BJ (cell line): Measurements from ENCODE around the gene STYXL1. TPM values are rescaled to one million over a fixed set of nuclear protein-coding genes. Genes with fewer than 3 reads are reported as not detected.

Experiments
- CTCF ChIA-PET: fragments of 350-600 bp; formaldehyde crosslinking; extraction: SDS; loops from one replicate; lab custom pipeline; 2021; ENCODE audit warnings: antibody characterized with exemption, inconsistent platforms; lab: Yijun Ruan, JAX
- POLR2A ChIA-PET: fragments of 300-600 bp; sonication (Branson Sonifier 250); formaldehyde crosslinking; extraction: SDS; loops from one replicate; lab custom pipeline; 2021; ENCODE audit warnings: antibody characterized with exemption; lab: Charles Lee
- DNase-seq: peaks from one replicate; pipeline ENCODE4 v3.0.0-alpha.2; 2011; ENCODE audit warnings: low read depth
- H3K27me3 ChIP-seq: 2 replicates; pipeline ENCODE4 v1.6.0; 2011; ENCODE audit warnings: low read length; ENCODE audit not compliant: control insufficient read depth, insufficient read depth
- H3K36me3 ChIP-seq: 2 replicates; pipeline ENCODE4 v1.5.1; 2011; ENCODE audit warnings: low read length; ENCODE audit not compliant: control insufficient read depth, insufficient read depth
- H3K4me3 ChIP-seq: 2 replicates; pipeline ENCODE4 v1.5.1; 2011; ENCODE audit warnings: low read depth, mild to moderate bottlenecking, control low read depth, low read length
- polyA plus RNA-seq: library from polyadenylated mRNA; depleted of rRNA; stranded (reverse); fragments of >200 nt; gene quantifications from 2 replicates; pipeline ENCODE4 v1.2.3, GENCODE V29; 2011
- TF ChIP-seq, protein P1 (sequence below): IDR thresholded peaks from 2 replicates; pipeline ENCODE4 v1.5.1; 2011; ENCODE audit warnings: low read depth, mild to moderate bottlenecking, control low read depth, inconsistent platforms, low read length, moderate library complexity; ENCODE audit not compliant: insufficient read depth

The STYXL1 gene
- polyA plus RNA-seq, 1 experiment: 64.7 TPM

DNA sequence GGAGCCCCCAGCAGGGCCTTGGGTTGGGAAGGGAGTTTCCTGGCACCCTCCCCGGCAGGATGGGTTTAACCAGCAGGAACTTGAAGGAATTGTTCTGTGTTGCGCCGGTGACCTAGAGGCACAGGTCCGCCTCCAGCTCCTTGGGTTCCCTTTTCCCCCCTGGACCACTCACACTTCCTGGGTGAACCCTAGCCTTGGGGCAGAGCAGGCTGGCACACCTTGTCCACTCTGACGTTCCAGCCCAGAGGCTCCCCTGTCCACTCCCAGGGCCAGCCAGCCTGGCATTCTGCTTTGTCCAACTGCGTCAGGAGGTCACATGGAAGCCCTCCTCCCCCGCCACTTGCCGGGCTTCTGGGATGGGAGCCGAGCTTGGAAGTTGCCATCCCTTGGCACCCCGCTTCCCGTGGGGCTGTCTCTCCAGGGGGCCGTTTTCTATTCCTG is 79.2 kb downstream of the STYXL1 start:
- TF ChIP-seq, protein P1, sequence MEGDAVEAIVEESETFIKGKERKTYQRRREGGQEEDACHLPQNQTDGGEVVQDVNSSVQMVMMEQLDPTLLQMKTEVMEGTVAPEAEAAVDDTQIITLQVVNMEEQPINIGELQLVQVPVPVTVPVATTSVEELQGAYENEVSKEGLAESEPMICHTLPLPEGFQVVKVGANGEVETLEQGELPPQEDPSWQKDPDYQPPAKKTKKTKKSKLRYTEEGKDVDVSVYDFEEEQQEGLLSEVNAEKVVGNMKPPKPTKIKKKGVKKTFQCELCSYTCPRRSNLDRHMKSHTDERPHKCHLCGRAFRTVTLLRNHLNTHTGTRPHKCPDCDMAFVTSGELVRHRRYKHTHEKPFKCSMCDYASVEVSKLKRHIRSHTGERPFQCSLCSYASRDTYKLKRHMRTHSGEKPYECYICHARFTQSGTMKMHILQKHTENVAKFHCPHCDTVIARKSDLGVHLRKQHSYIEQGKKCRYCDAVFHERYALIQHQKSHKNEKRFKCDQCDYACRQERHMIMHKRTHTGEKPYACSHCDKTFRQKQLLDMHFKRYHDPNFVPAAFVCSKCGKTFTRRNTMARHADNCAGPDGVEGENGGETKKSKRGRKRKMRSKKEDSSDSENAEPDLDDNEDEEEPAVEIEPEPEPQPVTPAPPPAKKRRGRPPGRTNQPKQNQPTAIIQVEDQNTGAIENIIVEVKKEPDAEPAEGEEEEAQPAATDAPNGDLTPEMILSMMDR: no peak
- ChIA-PET CTCF (no interaction called here), POLR2A (no interaction called here)
- H3K36me3 ChIP-seq: peaks cover 5% of the 10 kb centered on the region; the same call in 1 of the 2 replicates
- no peak overlapping the region for H3K4me3 ChIP-seq
- no peak for DNase-seq
- no peaks in the 10 kb centered on the region for H3K27me3 ChIP-seq

DNA sequence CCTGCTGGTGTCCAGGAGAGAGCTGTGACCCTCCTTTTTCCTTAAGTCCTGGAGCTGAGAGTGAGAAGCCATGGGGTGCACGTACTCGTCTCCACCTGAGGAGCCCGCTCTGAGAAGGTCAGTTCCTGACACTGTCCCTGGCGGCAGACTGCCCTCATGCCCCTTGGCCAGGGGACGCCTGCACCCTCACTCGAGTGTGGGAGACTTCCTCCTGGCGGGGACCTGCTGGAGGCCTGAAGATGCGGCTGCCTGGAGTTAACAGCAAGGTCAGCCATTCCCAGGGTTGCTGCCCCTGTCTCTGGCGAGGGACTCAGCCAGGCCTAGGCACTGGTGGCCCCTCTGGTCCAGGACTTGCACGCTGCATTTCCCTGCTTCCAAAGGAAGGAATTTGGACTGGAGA is 79.8 kb downstream of the STYXL1 start:
- H3K27me3 ChIP-seq: no peaks in the 10 kb centered on the region
- ChIA-PET POLR2A (no interaction called here), CTCF (no interaction called here)
- 0 out of 2 replicates have a peak, but pooled peaks cover 5% of the 10 kb centered on the region for H3K36me3 ChIP-seq
- no peak for DNase-seq
- TF ChIP-seq, protein P1: no peak
- H3K4me3 ChIP-seq: no peak overlapping the region

DNA sequence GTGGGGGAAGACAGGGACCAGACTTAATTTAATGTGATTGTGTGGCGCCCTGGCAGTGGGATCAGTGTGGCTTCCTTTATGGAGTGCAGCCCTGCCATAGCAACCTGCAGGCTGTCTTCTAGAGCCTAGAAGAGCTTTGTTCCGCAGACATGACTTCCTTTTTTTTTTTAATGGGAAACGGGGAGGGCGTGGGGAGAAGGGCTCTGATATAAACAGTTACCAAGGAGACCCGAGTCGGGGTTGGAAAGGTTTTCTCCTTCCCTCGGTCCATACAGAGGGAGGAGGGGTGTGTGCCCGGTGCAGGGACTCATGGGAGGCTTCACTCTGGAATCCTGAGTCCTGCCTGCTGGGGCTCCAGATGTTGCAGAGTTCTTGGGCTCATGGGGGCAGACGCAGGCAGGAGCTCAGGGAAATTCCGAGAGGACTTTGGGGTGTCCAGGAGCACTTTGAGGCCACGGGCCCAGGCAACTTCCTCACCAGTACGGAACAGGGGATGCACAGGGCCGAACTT is 80.3 kb downstream of the STYXL1 start:
- CTCF ChIA-PET: interaction anchor here (0.8 kb wide), 1 partner anchor 17 kb away, joined by 3 read pairs; no protein-coding TSS in a partner anchor
- TF ChIP-seq, protein P1: no peak

DNA sequence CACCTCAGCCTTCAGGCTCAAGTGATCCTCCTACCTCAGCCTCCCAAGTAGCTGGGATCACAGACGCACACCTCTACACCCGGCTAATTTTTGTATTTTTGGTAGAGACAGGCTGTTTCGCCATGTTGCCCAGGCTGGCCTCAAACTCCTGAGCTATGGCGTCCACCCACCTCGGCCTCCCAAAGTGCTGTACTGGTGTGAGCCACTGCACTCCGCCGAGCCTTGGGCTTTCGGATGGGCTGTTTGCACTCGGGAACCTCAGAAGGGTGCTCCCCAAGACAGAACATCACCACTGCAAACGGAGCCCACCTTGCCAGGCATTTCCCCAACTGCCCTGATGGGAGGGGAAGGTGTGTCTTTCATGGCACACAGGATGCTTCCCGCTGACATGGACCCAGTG is 80.7 kb downstream of the STYXL1 start:
- Histone ChIP-seq H3K27me3 (no peaks in the 10 kb centered on the region), H3K36me3 (0 out of 2 replicates have a peak, but pooled peaks cover 2% of the 10 kb centered on the region), H3K4me3 (no peak overlapping the region)
- CTCF ChIA-PET: interaction anchor here (0.8 kb wide), 1 partner anchor 18 kb away, joined by 3 read pairs; no protein-coding TSS in a partner anchor
- TF ChIP-seq, protein P1: no peak
- POLR2A ChIA-PET: no interaction called here
- DNase-seq: no peak

More for the DNA sequence above, 80.3 kb downstream of the STYXL1 start:
- no peak overlapping the region for H3K4me3 ChIP-seq
- POLR2A ChIA-PET: no interaction called here
- no peak for DNase-seq
- H3K36me3 ChIP-seq: 0 out of 2 replicates have a peak, but pooled peaks cover 5% of the 10 kb centered on the region
- no peaks in the 10 kb centered on the region for H3K27me3 ChIP-seq

DNA sequence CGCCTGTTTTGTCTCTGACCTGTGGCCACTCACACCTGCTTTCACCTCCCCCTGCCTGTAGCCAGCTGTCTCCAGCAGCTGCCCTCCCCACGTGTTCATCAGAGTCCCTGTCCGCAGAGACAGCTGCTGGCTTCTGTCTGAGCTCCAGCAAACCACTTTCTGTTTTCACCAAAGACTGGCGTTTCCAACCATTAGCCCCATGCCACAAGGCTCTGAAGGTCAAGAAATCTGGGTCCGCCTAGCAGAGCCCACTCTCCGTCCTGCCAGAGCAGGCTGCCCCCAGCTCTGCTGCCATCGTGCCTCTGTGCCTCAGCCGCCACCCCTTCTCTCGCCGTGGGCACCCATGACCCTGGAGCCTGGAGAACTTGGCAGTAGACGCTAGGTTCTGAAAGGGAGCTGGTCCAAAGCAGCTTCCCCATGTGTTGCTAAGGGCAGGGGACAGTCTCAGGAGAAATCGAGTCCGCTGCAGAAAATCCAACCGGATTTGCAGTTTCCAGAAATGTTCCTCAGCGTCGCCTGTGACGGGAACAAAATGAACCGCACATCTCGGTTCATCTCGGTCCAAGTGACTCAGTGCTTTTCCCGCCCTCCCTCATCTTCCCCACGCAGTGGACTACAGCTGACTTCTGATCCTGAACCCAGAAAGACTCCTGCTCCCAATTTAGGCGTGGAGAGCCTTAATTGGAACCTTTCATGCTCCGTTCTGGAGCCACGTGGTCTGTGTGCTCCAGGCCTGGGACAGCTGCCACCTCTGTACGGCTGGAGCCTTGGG is 81.4 kb downstream of the STYXL1 start:
- Histone ChIP-seq H3K36me3 (0 out of 2 replicates have a peak, but pooled peaks cover 2% of the 10 kb centered on the region), H3K27me3 (no peaks in the 10 kb centered on the region), H3K4me3 (no peak overlapping the region)
- DNase-seq: peak; percentile 49
- POLR2A ChIA-PET: no interaction called here
- TF ChIP-seq, protein P1: no peak
- CTCF ChIA-PET: interaction anchor here (0.8 kb wide), 1 partner anchor 19 kb away, joined by 3 read pairs; no protein-coding TSS in a partner anchor
